Left forelimb (tissue), 1 donor: ENCODE measurements around the gene PTGIR.

ENCODE experiments used
- DNase-seq: peaks from one replicate; pipeline ENCODE4 v3.0.0-alpha.2; 2018; ENCODE audit warnings: low spot score

PTGIR gene

GRCh38 chr19:46614114-46614722, 10.7 kb downstream of the PTGIR start:
- DNase-seq: peak; percentile 86

GRCh38 chr19:46613525-46613924, 11.4 kb downstream of the PTGIR start:
- DNase-seq: no peak

- no peak for DNase-seq
These were observed 13.1 kb downstream of the PTGIR start for GRCh38 chr19:46611776-46612175.

GRCh38 chr19:46610851-46611770, 13.8 kb downstream of the PTGIR start:
- DNase-seq: peak; percentile 60

- no peak for DNase-seq
These were observed 14.5 kb downstream of the PTGIR start for GRCh38 chr19:46610413-46610775.

GRCh38 chr19:46609511-46610412, 15.1 kb downstream of the PTGIR start:
- DNase-seq: peak; percentile 51

- no peak for DNase-seq
These were observed 16.1 kb downstream of the PTGIR start for GRCh38 chr19:46608581-46609345.

- no peak for DNase-seq
These were observed 16.7 kb downstream of the PTGIR start for GRCh38 chr19:46608178-46608577.

- DNase-seq: peak; percentile 41
These were observed 17.4 kb downstream of the PTGIR start for GRCh38 chr19:46607448-46607841.

GRCh38 chr19:46606681-46607447, 18.0 kb downstream of the PTGIR start:
- DNase-seq: peak; percentile 56

- no peak for DNase-seq
These were observed 18.9 kb downstream of the PTGIR start for GRCh38 chr19:46606019-46606418.

GRCh38 chr19:46605356-46605821, 19.5 kb downstream of the PTGIR start:
- no peak for DNase-seq

GRCh38 chr19:46604781-46605355, 20.0 kb downstream of the PTGIR start:
- DNase-seq: peak; percentile 59

GRCh38 chr19:46603752-46604231, 21.1 kb downstream of the PTGIR start:
- peak; percentile 36 for DNase-seq

GRCh38 chr19:46603195-46603637, 21.7 kb downstream of the PTGIR start:
- DNase-seq: peak; percentile 57

GRCh38 chr19:46602392-46603194, 22.3 kb downstream of the PTGIR start:
- peak; percentile 59 for DNase-seq

- DNase-seq: peak; percentile 70
These were observed 23.3 kb downstream of the PTGIR start, which contains the start of gene CALM3 for GRCh38 chr19:46601318-46602224. Gene CALM3 (plus strand): TSS chr19:46601330. CDS start chr19:46601435, 105 bp downstream.
